ENCODE data around the gene PRKAR1A. TPM values are rescaled to one million over a fixed set of nuclear protein-coding genes. Genes with fewer than 3 reads are reported as not detected.

PRKAR1A gene
- total and polyA plus RNA-seq, 2 of the 8 experiments (the other 6 are each of a cell fraction or from before 2014, with no cell fraction given), result 39.3 to 149 TPM

DNA sequence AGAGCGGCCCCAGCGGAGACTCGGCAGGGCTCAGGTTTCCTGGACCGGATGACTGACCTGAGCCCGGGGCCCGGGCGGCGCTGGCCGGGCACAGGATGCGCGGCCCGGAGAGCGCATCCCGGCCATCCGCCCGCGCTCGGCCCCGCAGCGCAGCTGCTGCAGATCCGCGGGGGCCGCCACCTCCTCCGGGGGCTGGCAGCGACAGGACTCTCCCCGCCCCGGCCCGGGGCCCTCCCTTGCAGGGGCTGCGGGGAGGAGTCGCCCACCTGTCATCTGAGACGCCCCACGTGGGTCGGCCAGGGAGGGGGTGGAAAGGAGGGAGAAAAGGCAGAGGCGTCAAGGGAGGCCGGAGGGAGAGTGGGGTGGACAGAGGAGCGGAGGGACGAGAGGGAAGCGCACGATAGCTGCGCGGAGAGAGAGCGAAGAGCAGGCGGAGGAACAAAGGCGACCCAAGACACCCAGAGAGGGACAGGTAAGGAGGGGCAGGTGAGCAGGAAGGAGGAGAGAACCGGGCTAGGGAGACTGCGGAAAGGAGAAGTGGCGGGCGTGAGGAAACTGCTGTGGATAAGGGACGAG, 471 bp upstream of the PRKAR1A start (continued):
- TF ChIP-seq POU5F1 (IDR thresholded peaks at IDR 0.05; ENCODE audit: low read depth, low read length) (no peak), SP1 (IDR thresholded peaks at IDR 0.05; ENCODE audit: low read depth, low read length) (no peak), ASH2L (IDR thresholded peaks at IDR 0.05; ENCODE audit: low read length) (peak; percentile 64), BACH1 (IDR thresholded peaks at IDR 0.05; ENCODE audit: low read length) (no peak), GTF2F1 (IDR thresholded peaks at IDR 0.05; ENCODE audit: borderline replicate concordance, low read depth, low read length) (no peak), RAD21 (IDR thresholded peaks at IDR 0.05 in 1 of 2, conservative IDR thresholded peaks at IDR 0.05 in 1 of 2; ENCODE audit: low read depth in 2 of 2, low read length in 2 of 2) (no peak), RNF2 (IDR thresholded peaks at IDR 0.05; ENCODE audit: borderline replicate concordance, low read depth, low read length, missing control alignments, poor library complexity, severe bottlenecking) (no peak), POLR2A (IDR thresholded peaks at IDR 0.05; ENCODE audit: control extremely low read depth in 1 of 2, low read depth in 2 of 2, low read length in 2 of 2) (peak in 1 of 2 experiments; percentile 56; a peak in 1 of 3 replicates), CBX8 (IDR thresholded peaks at IDR 0.05; ENCODE audit: borderline replicate concordance, low read depth, low read length) (no peak), TAF1 (IDR thresholded peaks at IDR 0.05; ENCODE audit: low read depth, low read length) (no peak), EZH2 (IDR thresholded peaks at IDR 0.05; ENCODE audit: low read depth, low read length, severe bottlenecking) (no peak), CTBP2 (IDR thresholded peaks at IDR 0.05; ENCODE audit: borderline replicate concordance, insufficient read depth, insufficient read length, low read length) (peak; percentile 51), BRCA1 (IDR thresholded peaks at IDR 0.05; ENCODE audit: low read depth, low read length) (no peak), KDM5A (IDR thresholded peaks at IDR 0.05; ENCODE audit: low read length) (no peak), PHF8 (conservative IDR thresholded peaks at IDR 0.05; ENCODE audit: low read depth, low read length) (peak; percentile 82), HDAC2 (IDR thresholded peaks at IDR 0.05; ENCODE audit: borderline replicate concordance in 1 of 2, low read depth in 2 of 2, low read length in 2 of 2) (peak; percentile 50 to 86; a peak in 1 of 4 replicates)
- TF ChIP-seq, protein P1, sequence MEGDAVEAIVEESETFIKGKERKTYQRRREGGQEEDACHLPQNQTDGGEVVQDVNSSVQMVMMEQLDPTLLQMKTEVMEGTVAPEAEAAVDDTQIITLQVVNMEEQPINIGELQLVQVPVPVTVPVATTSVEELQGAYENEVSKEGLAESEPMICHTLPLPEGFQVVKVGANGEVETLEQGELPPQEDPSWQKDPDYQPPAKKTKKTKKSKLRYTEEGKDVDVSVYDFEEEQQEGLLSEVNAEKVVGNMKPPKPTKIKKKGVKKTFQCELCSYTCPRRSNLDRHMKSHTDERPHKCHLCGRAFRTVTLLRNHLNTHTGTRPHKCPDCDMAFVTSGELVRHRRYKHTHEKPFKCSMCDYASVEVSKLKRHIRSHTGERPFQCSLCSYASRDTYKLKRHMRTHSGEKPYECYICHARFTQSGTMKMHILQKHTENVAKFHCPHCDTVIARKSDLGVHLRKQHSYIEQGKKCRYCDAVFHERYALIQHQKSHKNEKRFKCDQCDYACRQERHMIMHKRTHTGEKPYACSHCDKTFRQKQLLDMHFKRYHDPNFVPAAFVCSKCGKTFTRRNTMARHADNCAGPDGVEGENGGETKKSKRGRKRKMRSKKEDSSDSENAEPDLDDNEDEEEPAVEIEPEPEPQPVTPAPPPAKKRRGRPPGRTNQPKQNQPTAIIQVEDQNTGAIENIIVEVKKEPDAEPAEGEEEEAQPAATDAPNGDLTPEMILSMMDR (IDR thresholded peaks at IDR 0.05; ENCODE audit: control extremely low read depth in 1 of 3, insufficient read depth in 1 of 3, low read depth in 1 of 3, low read length in 3 of 3), result no peak
- TF ChIP-seq, protein P2, sequence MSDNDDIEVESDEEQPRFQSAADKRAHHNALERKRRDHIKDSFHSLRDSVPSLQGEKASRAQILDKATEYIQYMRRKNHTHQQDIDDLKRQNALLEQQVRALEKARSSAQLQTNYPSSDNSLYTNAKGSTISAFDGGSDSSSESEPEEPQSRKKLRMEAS (IDR thresholded peaks at IDR 0.05), result peak; percentile 87
- TF ChIP-seq, protein P3, sequence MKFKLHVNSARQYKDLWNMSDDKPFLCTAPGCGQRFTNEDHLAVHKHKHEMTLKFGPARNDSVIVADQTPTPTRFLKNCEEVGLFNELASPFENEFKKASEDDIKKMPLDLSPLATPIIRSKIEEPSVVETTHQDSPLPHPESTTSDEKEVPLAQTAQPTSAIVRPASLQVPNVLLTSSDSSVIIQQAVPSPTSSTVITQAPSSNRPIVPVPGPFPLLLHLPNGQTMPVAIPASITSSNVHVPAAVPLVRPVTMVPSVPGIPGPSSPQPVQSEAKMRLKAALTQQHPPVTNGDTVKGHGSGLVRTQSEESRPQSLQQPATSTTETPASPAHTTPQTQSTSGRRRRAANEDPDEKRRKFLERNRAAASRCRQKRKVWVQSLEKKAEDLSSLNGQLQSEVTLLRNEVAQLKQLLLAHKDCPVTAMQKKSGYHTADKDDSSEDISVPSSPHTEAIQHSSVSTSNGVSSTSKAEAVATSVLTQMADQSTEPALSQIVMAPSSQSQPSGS (IDR thresholded peaks at IDR 0.05; ENCODE audit: low read length), result peak; percentile 82; the same call in 1 of the 2 replicates
